Stomach (tissue), 9 donors: Measurements from ENCODE around the gene EDARADD. TPM values are rescaled to one million over a fixed set of nuclear protein-coding genes. Genes with fewer than 3 reads are reported as not detected.

ENCODE experiments used
- DNase-seq, 2 donors: peaks; one replicate each; pipeline versions ENCODE4 v3.0.0 to v3.0.0-alpha.2; 2013 to 2019
- H3K27ac ChIP-seq, 5 donors: fragments of 200-600 bp in 4 of 5; sonication (generic) in 4 of 5; one replicate each; pipeline ENCODE4 v1.5.1; 2013 to 2019; ENCODE audit warnings: mild to moderate bottlenecking in 1 of 5, moderate library complexity in 1 of 5
- H3K27me3 ChIP-seq, 3 donors: fragments of 200-600 bp; sonication (generic); one replicate each; pipeline ENCODE4 v1.5.1; 2017 to 2019; ENCODE audit warnings: mixed run types in 1 of 3
- H3K36me3 ChIP-seq, 4 donors: fragments of 200-600 bp; sonication (generic); 1 replicate in 3 of 4; 2 replicates in 1 of 4; pipeline ENCODE4 v1.5.1; 2016 to 2019
- H3K4me1 ChIP-seq, 4 donors: fragments of 200-600 bp; sonication (generic); one replicate each; pipeline ENCODE4 v1.5.1; 2016 to 2019
- H3K4me3 ChIP-seq, 4 donors: fragments of 200-600 bp; sonication (generic) in 3 of 4; one replicate each; pipeline ENCODE4 v1.5.1; 2016 to 2019; ENCODE audit warnings: mild to moderate bottlenecking in 1 of 4
- H3K9me3 ChIP-seq, 4 donors: fragments of 200-600 bp; sonication (generic); one replicate each; pipeline ENCODE4 v1.5.1; 2016 to 2019
- EP300 ChIP-seq: sonication (generic); formaldehyde crosslinking; IDR thresholded peaks from one replicate; pipeline ENCODE4 v1.6.1; 2017; ENCODE audit warnings: antibody characterized with exemption
- POLR2A ChIP-seq, 4 donors: fragments of 450-650 bp; IDR thresholded peaks; one replicate each; pipeline ENCODE4 v1.6.1; 2016; ENCODE audit warnings: antibody characterized with exemption in 4 of 4, control low read depth in 2 of 4, mild to moderate bottlenecking in 1 of 4, moderate library complexity in 1 of 4
- POLR2AphosphoS5 ChIP-seq, 3 donors: sonication (generic); formaldehyde crosslinking; IDR thresholded peaks; one replicate each; pipeline ENCODE4 v1.6.1; 2016; ENCODE audit warnings: antibody characterized with exemption in 3 of 3
- WGBS, 5 donors: extraction: QIAGEN DNeasy Blood & Tissue Kit in 3 of 5; methylation state at CpG; one replicate each; pipeline versions ENCODE4 v1.1.5 to v1.1.7; 2013 to 2018; 5-methylcytosine and 5-hydroxymethylcytosine counted together
- intact Hi-C: fragments of 100-400 bp; cut with DNase I; formaldehyde crosslinking; loops from one replicate; pipeline ENCODE4 v1.15.1; 2023; ENCODE audit warnings: low total_unique reads
- polyA plus RNA-seq, 3 donors: library from polyadenylated mRNA; stranded (reverse); fragments of 200-250 nt; gene quantifications; one replicate each; pipeline ENCODE4 v1.2.3, GENCODE V29; 2013
- total RNA-seq, 5 donors: library from RNA; depleted of rRNA; stranded (reverse); fragments of >200 nt; gene quantifications; one replicate each; pipeline versions ENCODE4 v1.1.0 to v1.2.3, GENCODE V29; 2014 to 2016
- TF ChIP-seq, protein P1 (sequence below), 7 experiments: fragments of 450-650 bp in 4 of 7; fragments of 200-600 bp in 3 of 7; sonication (generic) in 3 of 7; IDR thresholded peaks; one replicate each; pipeline ENCODE4 v1.5.1; 2016 to 2019; ENCODE audit warnings: antibody characterized with exemption in 7 of 7, control low read depth in 2 of 7, mild to moderate bottlenecking in 1 of 7
- donor health status: healthy with polysubstance abuse.
- donor health status: Bipolar disorder and iron deficiency.
- donor health status: healthy.

EDARADD gene
- total and polyA plus RNA-seq, 8 donors = 3.7 to 13.8 (median 6.6) TPM; not detected in 1

DNA sequence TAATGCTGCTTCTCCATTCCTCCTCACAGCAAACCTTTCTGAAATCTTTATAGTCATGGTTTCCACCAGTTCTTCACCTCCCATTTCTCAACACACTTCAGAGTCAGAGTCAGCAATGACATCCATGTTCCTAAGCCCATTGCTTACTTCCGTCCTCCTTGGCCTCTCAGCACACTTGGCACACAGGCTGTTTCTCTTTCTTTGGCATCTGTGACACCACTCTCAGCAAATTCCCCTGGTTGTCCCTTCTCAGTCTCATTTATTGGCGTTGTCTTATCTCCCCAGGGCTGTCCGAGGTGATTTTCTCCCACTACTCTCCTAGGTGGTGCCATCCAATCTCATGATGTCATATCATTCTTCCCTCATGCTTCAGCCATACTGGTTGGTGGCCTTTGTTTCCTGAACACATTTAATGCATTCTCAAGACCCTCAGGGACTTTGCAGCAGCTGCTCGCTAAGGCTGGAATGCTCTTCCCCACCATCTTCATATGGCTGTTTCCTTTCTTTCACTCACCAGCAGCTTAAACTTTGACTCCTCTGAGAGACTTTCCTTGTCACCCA is 126.4 kb downstream of the EDARADD start:
- no peak for DNase-seq
- H3K9me3 ChIP-seq = no peaks in the 10 kb centered on the region
- H3K4me1 ChIP-seq = peaks cover 18 to 44% (median 32%) of the 10 kb centered on the region in 4 donors
- TF ChIP-seq EP300 (no peak), POLR2A (IDR thresholded peaks at IDR 0.05) (no peak), POLR2AphosphoS5 (IDR thresholded peaks at IDR 0.05) (no peak)
- TF ChIP-seq, protein P1, sequence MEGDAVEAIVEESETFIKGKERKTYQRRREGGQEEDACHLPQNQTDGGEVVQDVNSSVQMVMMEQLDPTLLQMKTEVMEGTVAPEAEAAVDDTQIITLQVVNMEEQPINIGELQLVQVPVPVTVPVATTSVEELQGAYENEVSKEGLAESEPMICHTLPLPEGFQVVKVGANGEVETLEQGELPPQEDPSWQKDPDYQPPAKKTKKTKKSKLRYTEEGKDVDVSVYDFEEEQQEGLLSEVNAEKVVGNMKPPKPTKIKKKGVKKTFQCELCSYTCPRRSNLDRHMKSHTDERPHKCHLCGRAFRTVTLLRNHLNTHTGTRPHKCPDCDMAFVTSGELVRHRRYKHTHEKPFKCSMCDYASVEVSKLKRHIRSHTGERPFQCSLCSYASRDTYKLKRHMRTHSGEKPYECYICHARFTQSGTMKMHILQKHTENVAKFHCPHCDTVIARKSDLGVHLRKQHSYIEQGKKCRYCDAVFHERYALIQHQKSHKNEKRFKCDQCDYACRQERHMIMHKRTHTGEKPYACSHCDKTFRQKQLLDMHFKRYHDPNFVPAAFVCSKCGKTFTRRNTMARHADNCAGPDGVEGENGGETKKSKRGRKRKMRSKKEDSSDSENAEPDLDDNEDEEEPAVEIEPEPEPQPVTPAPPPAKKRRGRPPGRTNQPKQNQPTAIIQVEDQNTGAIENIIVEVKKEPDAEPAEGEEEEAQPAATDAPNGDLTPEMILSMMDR (IDR thresholded peaks at IDR 0.05) = no peak
- no peak overlapping the region for H3K27ac ChIP-seq
- no peak overlapping the region for H3K4me3 ChIP-seq
- no peaks in the 10 kb centered on the region for H3K36me3 ChIP-seq
- intact Hi-C loops = no loop called here
- 74 to 82% (median 76%) methylated on average over 4 of the region's 4 CpGs for WGBS, 5 donors
- no peaks in the 10 kb centered on the region for H3K27me3 ChIP-seq

DNA sequence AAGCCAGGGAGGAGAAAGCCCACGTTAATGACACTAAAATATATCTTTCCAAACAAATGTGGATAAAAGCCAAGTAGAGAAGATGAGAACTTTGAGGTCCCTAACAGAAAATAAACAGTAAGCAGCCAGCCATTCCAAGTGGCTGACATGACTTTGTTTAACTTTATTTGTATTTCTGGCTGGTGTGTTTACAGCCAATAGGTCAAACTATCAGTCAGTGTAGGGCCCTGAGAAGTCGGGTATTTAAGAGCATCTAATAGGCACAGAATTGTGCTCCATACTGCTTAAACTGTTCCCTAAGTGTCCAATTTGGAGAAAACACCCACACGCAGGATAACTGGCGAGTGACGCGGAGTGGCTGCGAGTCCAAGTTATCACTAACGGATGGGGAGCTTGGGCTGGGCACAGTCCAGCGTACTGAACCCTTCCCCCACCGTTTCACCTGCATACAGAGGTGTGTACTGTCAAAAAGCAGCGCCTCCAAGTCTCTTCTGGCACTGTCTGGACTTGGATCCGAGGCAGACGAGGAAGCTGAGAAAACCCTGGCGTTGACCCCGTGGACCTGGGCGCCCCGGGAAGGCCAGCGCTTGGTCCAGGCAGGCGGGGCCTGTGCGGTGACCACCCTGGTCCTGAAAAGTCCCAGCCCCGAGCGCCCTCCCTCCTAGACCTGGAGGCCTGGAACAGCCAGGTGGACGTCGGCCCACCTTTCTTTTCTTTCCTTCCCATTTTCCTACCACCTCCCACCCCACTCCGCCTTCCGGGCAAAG is 129.0 kb downstream of the EDARADD start:
- H3K36me3 ChIP-seq = peaks cover 12 to 25% (median 23%) of the 10 kb centered on the region in 4 donors
- TF ChIP-seq, protein P1 (IDR thresholded peaks at IDR 0.05) = no peak
- no peak for TF ChIP-seq POLR2A (IDR thresholded peaks at IDR 0.05)
- TF ChIP-seq EP300 = no peak
- TF ChIP-seq POLR2AphosphoS5 (IDR thresholded peaks at IDR 0.05) = no peak
- H3K27ac ChIP-seq = peak overlapping the region; percentile 91 to 99 (median 93)
- peaks cover 4 to 23% (median 16%) of the 10 kb centered on the region in 4 donors for H3K4me1 ChIP-seq
- DNase-seq = peak; percentile 41 to 68
- no peaks in the 10 kb centered on the region for H3K27me3 ChIP-seq
- intact Hi-C loops = no loop called here
- 5 to 13% (median 11%) methylated on average over 23 to 26 of the region's 26 CpGs for WGBS, 5 donors
- no peaks in the 10 kb centered on the region for H3K9me3 ChIP-seq
- H3K4me3 ChIP-seq = peak overlapping the region; percentile 68 to 99 (median 84)

DNA sequence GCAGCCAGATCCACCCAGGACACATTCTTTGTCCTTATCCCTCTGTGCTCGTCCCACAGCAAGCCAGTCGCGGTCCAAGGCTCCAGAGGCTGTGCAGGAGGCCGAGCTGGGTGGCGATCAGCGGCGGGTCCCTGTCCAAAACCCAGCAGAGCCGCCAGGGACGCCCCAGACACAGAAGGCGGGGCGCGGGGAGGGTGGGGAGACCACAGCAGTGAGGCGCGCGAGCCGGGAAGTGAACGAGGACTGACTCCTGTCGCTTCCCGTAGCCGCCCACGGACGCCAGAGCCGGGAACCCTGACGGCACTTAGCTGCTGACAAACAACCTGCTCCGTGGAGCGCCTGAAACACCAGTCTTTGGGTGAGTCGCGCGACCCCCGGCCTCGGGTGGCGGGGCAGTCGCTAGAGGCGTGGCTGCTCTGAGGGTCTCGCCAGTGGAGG is 129.6 kb downstream of the EDARADD start, which contains the start of gene LGALS8:
TSS of gene LGALS8 (plus strand) at position 279 of the 438 bp plus-strand sequence. CDS start 2,089 bp downstream, outside the sequence.
- no peaks in the 10 kb centered on the region for H3K9me3 ChIP-seq
- DNase-seq = peak; percentile 87 to 95
- intact Hi-C loops = no loop called here
- H3K4me3 ChIP-seq = peak within 1 kb of the TSS; percentile 68 to 99 (median 84)
- peak within 1 kb of the TSS; percentile 91 to 99 (median 93) for H3K27ac ChIP-seq
- 0 to 2% (median 1%) methylated on average over 24 to 35 of the region's 35 CpGs for WGBS, 5 donors
- peaks cover 4 to 23% (median 16%) of the 10 kb centered on the region in 4 donors for H3K4me1 ChIP-seq
- H3K27me3 ChIP-seq = no peaks in the 10 kb centered on the region
- peak; percentile 61 to 94 (median 87) for TF ChIP-seq POLR2AphosphoS5 (IDR thresholded peaks at IDR 0.05)
- TF ChIP-seq, protein P1 (IDR thresholded peaks at IDR 0.05) = no peak
- H3K36me3 ChIP-seq = peaks cover 12 to 28% (median 24%) of the 10 kb centered on the region in 4 donors

DNA sequence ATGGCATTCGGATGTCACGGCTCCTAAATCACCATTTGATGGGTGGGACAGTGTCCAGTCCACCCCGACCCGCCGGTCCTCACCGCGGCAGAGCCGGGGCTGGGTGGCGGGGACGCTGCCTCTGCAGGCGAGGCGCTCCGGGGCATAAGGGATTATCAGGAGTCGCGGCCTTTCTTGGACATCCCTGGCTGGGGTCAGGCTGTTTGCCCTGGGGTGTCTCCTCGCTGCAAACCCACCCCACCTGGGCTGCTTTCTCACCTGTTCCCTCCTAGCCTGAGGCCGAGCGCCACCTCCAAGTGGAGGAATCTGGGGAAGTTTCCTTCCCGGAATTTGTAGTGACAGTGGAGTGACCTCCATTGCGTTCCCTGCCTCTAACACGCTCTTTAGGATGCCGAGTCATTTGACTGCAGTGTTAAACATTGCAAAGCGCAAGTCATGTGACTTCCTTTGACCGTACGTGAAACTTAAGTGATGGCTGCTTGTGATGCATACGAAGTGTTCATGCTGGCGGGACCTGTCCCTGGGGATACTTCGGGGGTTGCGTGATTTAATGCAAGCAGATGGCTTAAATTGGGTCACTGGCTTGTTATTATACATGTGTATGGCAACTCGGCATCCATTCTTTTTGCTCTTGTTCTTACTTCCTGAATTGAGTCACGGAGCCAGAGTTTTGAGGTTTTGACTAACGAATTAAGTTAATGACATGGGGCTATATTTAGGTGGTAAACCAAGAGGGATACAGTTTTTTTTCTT is 130.2 kb downstream of the EDARADD start:
- Histone ChIP-seq H3K4me1 (peaks cover 4 to 27% (median 17%) of the 10 kb centered on the region in 4 donors), H3K9me3 (no peaks in the 10 kb centered on the region), H3K4me3 (peak overlapping the region; percentile 68 to 99 (median 84)), H3K36me3 (peaks cover 12 to 33% (median 26%) of the 10 kb centered on the region in 4 donors), H3K27me3 (no peaks in the 10 kb centered on the region), H3K27ac (peak overlapping the region; percentile 91 to 99 (median 93))
- TF ChIP-seq, protein P1 (IDR thresholded peaks at IDR 0.05) = no peak
- TF ChIP-seq EP300 = no peak
- peak in 2 of 4 donors; percentile 13 to 23 for TF ChIP-seq POLR2A (IDR thresholded peaks at IDR 0.05)
- peak; percentile 73 to 82 (median 77) for TF ChIP-seq POLR2AphosphoS5 (IDR thresholded peaks at IDR 0.05)
- DNase-seq = peak; percentile 38 to 92
- WGBS, 5 donors = 0 to 1% (median 0%) methylated on average over 25 to 32 of the region's 32 CpGs
- intact Hi-C loops = no loop called here
